ENCODE data around the gene DOK1.

The DOK1 gene

DNA sequence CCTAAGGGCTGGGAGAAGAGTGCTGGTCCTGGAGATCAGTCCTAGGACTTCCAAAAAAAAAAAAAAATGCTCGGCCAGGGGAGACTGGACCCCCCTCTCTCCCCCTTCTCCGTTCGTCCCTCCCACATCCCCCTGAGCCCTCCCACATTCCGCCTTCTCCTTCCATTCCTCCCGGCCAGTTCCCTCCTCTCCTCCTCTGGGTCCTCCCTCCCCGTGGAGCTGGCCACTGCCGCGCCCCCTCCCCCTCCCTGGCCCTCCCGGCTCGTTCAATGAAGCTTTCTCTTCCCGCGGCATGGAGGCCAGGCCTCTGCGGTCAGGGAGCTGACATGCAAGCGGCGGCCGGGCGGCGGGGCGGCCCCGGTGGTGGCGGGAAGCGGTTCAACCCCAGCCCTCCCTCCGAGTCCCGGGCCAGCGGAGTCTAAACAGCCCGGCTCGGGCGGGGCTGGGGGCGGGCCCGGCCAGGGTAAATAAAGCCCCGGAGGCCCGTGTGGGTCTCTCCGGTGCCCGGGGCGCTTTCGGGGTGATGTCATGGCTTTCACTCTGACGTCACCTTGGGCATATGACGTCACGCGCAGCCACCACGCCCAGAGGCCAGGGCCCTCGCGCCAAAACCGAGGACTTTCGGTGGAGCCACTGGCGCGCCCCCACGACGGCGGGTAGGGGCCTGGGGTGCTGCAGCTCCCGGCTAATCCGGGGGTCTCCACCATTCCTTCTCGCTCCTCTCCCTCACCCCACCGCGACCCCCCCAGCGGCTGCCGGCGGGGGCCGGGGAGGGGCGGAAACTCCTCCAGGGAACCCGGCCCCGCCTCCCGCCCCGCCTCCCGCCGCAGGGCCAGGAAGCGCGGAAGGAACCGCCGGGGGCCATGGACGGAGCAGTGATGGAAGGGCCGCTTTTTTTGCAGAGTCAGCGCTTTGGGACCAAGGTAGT, at the start of gene DOK1, which contains the start of gene LOXL3:
Gene DOK1, plus strand, starts transcription at position 829 of the 928 bp plus-strand sequence. Its CDS starts 35 bp downstream, at position 864.
Gene LOXL3, minus strand, starts transcription at position 51 of the 928 bp plus-strand sequence. CDS start 1,308 bp downstream, outside the sequence.
- Histone ChIP-seq H4K20me1 (peaks cover 31% of the 10 kb centered on the region), H3K4me2 (peak within 1 kb of the TSS; percentile 97), H3K9me3 (peaks cover 10% of the 10 kb centered on the region), H3K27me3 (peaks cover 26% of the 10 kb centered on the region), H3K4me3 (peak within 1 kb of the TSS; percentile 92), H3K27ac (peak within 1 kb of the TSS; percentile 80), H3K36me3 (peaks cover 24% of the 10 kb centered on the region), H3K4me1 (peaks cover 33% of the 10 kb centered on the region), H3K9ac (peak within 1 kb of the TSS; percentile 82)
- TF ChIP-seq Cebpa-rat (IDR thresholded peaks at IDR 0.05) = no peak

DNA sequence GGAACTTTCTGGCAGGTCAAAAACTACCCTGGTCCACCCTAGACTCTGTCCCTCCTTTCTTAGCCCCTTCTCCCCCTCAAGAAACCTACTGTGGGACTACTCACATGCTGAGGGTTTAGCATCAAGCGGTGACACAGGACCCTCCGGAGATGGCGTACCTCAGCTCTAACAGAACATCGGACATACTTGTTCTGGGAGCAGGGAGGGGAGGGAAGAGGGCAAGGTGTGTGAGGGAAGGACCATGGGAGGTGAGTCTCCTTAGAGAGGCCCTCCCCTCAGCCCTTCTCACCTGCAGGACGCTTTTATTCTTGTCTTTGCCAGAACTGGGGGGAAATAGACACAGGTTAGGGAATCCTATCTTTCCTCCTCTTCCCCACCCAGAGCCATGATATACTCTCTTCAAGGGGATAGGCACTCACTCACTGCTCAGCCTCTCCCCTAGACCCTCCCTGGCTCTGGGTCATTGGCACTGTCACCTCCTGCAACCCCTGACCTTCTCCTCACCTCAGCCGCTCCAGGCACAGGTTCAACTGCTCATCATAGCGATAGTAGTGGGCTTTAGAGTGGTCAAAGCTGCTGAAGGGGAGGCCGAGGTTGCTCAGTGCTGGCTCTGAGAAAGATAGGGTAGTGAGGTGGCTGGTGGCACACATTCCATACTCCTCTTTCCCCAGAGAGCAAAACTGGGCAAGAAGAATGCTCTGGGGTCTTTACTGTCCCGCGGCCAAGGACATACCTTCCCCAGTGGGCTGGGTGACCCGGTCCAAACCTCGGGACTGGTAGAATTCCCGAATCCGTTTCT, 48.9 kb upstream of the DOK1 start:
- Histone ChIP-seq H3K9me3 (no peaks in the 10 kb centered on the region), H3K4me2 (peak overlapping the region; percentile 76), H3K27me3 (peaks cover 81% of the 10 kb centered on the region), H3K4me1 (peaks cover 39% of the 10 kb centered on the region), H3K36me3 (peaks cover 15% of the 10 kb centered on the region), H4K20me1 (peaks cover 27% of the 10 kb centered on the region), H3K4me3 (no peak overlapping the region), H3K27ac (no peak overlapping the region), H3K9ac (0 out of 2 replicates have a peak overlapping the region, but pooled peaks have one; percentile 3)
- no peak for TF ChIP-seq Cebpa-rat (IDR thresholded peaks at IDR 0.05)

DNA sequence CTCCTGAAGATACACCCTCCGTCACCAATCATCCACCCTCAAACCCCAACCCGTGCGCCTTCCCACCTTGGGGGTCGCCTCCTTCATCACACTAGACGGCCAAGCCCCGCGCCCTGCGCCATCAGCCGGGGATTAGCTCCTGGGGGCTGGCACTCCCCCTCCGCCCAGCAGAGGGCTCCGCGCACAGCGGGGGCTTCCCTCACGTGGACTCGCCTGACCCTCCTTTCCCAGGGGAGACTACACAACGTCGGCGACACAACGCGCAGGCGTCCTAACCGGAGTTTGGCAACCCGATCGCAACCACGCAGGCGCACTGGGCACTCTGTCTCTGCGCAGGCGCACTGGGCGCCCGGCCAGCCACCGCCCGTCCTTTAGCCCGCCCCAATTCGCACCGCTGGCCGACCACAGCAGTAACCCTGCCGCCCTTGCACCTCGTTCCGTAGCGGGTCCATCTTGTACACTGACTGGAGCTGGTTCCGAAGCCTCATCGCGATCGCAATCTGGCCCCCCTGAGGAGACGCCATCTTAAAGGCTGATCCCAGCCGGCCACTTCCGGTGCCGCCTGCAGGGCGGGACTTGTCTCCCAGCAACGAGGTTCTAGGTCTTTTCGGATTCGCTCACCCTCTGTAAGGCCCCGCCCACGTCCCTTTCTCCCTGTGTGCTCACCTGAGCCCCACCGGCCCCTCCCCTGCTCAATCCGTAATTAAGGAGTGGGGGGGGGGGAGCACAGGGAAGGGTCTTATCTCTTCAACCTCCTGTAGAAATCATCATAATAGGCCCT, 47.2 kb upstream of the DOK1 start, which contains the start of gene PCGF1:
Gene PCGF1, minus strand, starts transcription at position 551 of the 781 bp plus-strand sequence. Its CDS starts 27 bp downstream, at position 524.
- no peaks in the 10 kb centered on the region for H3K9me3 ChIP-seq
- H3K27me3 ChIP-seq = peaks cover 81% of the 10 kb centered on the region
- TF ChIP-seq Cebpa-rat (IDR thresholded peaks at IDR 0.05) = no peak; the same call in 1 of the 2 replicates
- H3K36me3 ChIP-seq = peaks cover 15% of the 10 kb centered on the region
- peak within 1 kb of the TSS; percentile 98 for H3K9ac ChIP-seq
- 0 out of 2 replicates have a peak, but pooled peaks cover 13% of the 10 kb centered on the region for H4K20me1 ChIP-seq
- H3K4me1 ChIP-seq = peaks cover 39% of the 10 kb centered on the region
- H3K4me3 ChIP-seq = peak within 1 kb of the TSS; percentile 82
- peak within 1 kb of the TSS; percentile 95 for H3K4me2 ChIP-seq
- H3K27ac ChIP-seq = peak within 1 kb of the TSS; percentile 99

DNA sequence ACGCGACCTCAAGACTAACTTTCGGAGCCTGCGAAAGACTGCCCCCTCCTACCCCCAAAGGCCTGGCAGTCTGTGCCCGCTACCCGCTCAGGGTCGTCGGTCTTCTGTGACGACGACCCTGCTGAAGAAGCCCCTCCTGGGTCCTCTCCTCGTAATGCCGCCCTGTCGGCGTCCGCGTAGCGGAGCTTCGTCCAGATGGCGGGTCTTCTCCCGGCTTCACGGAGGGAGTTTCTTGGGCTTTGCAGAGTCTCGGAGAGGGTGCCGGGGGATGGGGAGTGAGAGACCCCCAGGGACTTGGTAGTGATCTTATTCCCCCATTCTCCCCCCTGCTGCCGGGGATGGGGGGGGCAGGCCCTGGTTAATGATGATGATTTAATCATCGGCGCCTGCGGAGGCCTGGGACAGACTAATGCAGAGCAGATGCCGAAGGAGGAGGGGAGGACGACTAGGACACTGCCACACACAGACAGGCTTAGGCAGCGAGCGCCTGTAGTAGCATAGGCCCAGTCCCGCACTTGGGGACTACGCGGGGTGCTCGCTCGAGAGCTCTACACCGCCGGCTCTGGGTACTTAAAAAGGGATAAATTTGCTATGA, 46.5 kb upstream of the DOK1 start:
- H3K4me2 ChIP-seq = peak overlapping the region; percentile 95
- H3K27me3 ChIP-seq = peaks cover 81% of the 10 kb centered on the region
- peaks cover 15% of the 10 kb centered on the region; the same call in 1 of the 2 replicates for H4K20me1 ChIP-seq
- peak overlapping the region; percentile 98 for H3K9ac ChIP-seq
- H3K27ac ChIP-seq = peak overlapping the region; percentile 99
- H3K9me3 ChIP-seq = 0 out of 2 replicates have a peak, but pooled peaks cover 2% of the 10 kb centered on the region
- H3K36me3 ChIP-seq = peaks cover 15% of the 10 kb centered on the region
- H3K4me3 ChIP-seq = peak overlapping the region; percentile 82
- peaks cover 33% of the 10 kb centered on the region for H3K4me1 ChIP-seq
- no peak for TF ChIP-seq Cebpa-rat (IDR thresholded peaks at IDR 0.05)

DNA sequence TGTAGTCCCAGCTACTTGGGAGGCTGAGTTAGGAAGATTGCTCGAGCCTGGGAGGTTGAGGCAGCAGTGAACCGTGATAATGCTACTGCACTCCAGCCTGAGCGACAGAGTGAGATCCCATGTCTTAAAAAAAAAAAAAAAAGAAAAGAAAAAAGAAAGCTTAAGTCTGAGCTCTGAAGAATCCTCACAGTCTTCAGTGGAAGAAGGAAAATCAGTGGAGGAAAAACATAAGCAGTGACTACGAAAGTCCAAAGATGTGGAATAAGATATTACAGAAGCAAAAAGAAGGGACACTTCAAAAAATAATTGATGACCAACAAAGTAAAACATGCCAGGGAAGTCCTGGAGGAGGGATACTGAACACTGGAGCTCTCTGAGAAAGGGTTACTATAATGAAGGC, 44.2 kb upstream of the DOK1 start:
- Histone ChIP-seq H4K20me1 (peaks cover 29% of the 10 kb centered on the region), H3K9ac (no peak overlapping the region), H3K4me2 (no peak overlapping the region), H3K4me3 (no peak overlapping the region), H3K4me1 (peaks cover 43% of the 10 kb centered on the region), H3K27ac (no peak overlapping the region), H3K27me3 (peaks cover 81% of the 10 kb centered on the region), H3K9me3 (peaks cover 13% of the 10 kb centered on the region; the same call in 1 of the 2 replicates), H3K36me3 (peaks cover 9% of the 10 kb centered on the region)
- no peak for TF ChIP-seq Cebpa-rat (IDR thresholded peaks at IDR 0.05)

DNA sequence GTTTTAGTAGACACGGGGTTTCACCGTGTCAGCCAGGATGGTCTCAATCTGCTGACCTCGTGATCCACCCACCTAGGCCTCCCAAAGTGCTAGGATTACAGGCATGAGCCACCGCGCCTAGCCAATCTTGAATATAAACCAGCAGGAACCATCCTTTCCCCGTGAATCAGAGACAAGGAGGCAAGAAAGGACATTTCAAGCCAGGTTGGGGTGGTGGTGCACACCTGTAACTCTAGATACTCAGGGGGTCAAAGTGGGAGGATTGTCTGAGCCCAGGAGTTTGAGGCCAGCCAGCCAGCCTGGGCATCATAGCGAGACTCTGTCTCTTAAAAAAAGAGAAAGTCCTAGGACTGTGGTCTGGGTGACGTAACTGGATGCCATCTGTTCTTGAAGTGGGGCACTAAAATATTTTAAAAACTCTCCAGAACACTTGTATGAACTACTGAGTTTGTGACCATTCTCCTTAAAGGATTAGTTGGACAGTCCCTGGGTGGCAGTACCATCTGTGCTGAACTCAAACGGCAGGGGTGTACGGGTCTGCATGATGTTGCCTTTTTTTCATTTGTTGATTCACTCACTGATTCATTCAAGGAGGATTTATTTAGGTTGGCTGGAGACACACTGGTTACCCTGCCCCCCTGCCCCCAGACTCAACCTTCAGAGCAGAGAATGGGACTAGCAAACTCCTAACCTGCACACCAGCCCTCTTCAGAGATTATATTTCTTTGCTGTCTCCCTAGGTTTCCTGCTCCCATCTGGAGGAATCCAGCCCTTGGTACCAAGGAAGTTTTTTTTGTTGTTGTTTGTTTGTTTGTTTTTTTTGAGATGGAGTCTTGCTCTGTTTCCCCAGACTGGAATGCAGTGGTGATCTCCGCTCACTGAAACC, 43.2 kb upstream of the DOK1 start:
- no peaks in the 10 kb centered on the region for H3K36me3 ChIP-seq
- H3K27ac ChIP-seq = no peak overlapping the region
- H3K4me2 ChIP-seq = no peak overlapping the region
- peaks cover 32% of the 10 kb centered on the region for H3K4me1 ChIP-seq
- no peak overlapping the region for H3K4me3 ChIP-seq
- TF ChIP-seq Cebpa-rat (IDR thresholded peaks at IDR 0.05) = no peak
- H3K27me3 ChIP-seq = peaks cover 84% of the 10 kb centered on the region
- peaks cover 24% of the 10 kb centered on the region; the same call in 1 of the 2 replicates for H3K9me3 ChIP-seq
- peaks cover 34% of the 10 kb centered on the region for H4K20me1 ChIP-seq
- H3K9ac ChIP-seq = no peak overlapping the region

DNA sequence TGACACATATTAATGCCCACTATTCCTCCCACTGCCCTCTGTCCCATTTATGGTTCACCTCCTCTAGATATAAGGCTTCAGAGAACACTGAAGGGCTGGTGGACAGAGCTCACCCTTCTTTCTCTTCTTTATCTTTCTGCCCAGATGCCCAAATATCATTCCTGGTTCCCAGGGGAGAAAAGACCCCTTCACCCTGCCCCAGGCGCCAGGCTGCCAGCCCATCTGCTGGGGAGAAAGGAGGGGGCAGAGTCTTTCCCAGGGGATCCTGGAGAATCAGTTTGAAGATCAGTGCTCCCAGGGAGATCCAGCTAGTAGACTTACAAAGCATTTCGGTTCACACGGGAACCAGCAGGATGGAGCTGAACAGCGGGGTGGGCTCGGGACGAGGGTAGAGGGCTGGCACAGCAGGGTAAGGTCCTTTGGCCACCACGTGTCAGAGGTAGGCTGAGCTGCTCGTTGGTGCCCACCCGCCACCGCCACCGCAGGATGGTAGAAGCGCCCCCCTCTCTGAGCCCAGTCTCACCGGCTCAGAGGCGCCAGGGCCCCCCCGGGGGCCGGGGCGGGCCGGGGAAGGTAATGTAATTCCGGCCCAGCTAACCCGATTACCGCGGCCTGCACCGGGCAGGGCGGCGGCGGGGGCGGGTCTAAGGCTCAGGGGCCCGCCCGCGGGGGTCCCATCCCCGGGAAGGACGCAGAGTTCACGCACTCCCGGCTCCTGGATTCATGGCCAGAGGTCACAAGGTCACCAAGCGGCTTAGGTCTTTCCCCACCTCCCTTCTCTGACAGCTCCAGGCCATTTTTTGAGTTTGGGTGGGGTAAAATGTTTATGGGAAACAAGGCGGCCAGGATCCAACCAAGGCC, 41.5 kb upstream of the DOK1 start:
- no peak overlapping the region for H3K4me2 ChIP-seq
- no peak overlapping the region for H3K9ac ChIP-seq
- H3K27ac ChIP-seq = no peak overlapping the region
- no peaks in the 10 kb centered on the region for H3K36me3 ChIP-seq
- H3K9me3 ChIP-seq = peaks cover 27% of the 10 kb centered on the region; the same call in 1 of the 2 replicates
- peaks cover 22% of the 10 kb centered on the region for H3K4me1 ChIP-seq
- H3K4me3 ChIP-seq = no peak overlapping the region
- peaks cover 100% of the 10 kb centered on the region for H3K27me3 ChIP-seq
- H4K20me1 ChIP-seq = peaks cover 39% of the 10 kb centered on the region
- TF ChIP-seq Cebpa-rat (IDR thresholded peaks at IDR 0.05) = no peak
